ENCODE results near the gene MPRIP. TPM values are rescaled to one million over a fixed set of nuclear protein-coding genes. Genes with fewer than 3 reads are reported as not detected.

MPRIP gene
- total RNA-seq, 2 donors from 2014 or later: 235 to 252 TPM

GRCh38 chr17:17127156-17127555 lies 84.9 kb downstream of the MPRIP start:
- TF ChIP-seq CTCF (IDR thresholded peaks at IDR 0.05): no peak
- ATAC-seq (ENCODE audit: insufficient number of reproducible peaks, low FRiP score, low read depth): no peak
- H3K9me3 ChIP-seq: no peaks in the 10 kb centered on the region
- peak overlapping the region in 1 of 2 donors; percentile 16 for H3K27ac ChIP-seq
- H3K27me3 ChIP-seq (replicated peaks; ENCODE audit: insufficient read depth): no peaks in the 10 kb centered on the region
- no peak overlapping the region for H3K4me3 ChIP-seq
- DNase-seq (ENCODE audit: low spot score): no peak
- peaks cover 26% of the 10 kb centered on the region for H3K36me3 ChIP-seq
- H3K4me1 ChIP-seq (ENCODE audit: control insufficient read depth in 1 of 2, low read depth in 2 of 2): peaks cover 16 to 28% of the 10 kb centered on the region in 2 donors

- Histone ChIP-seq H3K4me1 (ENCODE audit: control insufficient read depth in 1 of 2, low read depth in 2 of 2) (peaks cover 16 to 28% of the 10 kb centered on the region in 2 donors), H3K27me3 (replicated peaks; ENCODE audit: insufficient read depth) (no peaks in the 10 kb centered on the region), H3K9me3 (no peaks in the 10 kb centered on the region), H3K27ac (no peak overlapping the region), H3K4me3 (no peak overlapping the region), H3K36me3 (peaks cover 32% of the 10 kb centered on the region)
- DNase-seq (ENCODE audit: low spot score) (no peak), ATAC-seq (ENCODE audit: insufficient number of reproducible peaks, low FRiP score, low read depth) (no peak)
- TF ChIP-seq CTCF (IDR thresholded peaks at IDR 0.05): no peak
Measured at GRCh38 chr17:17127730-17128291, 85.6 kb downstream of the MPRIP start.

- ATAC-seq (ENCODE audit: insufficient number of reproducible peaks, low FRiP score, low read depth) (no peak), DNase-seq (ENCODE audit: low spot score) (no peak)
- Histone ChIP-seq H3K27ac (no peak overlapping the region), H3K27me3 (replicated peaks; ENCODE audit: insufficient read depth) (no peaks in the 10 kb centered on the region), H3K36me3 (peaks cover 40% of the 10 kb centered on the region), H3K9me3 (no peaks in the 10 kb centered on the region), H3K4me3 (no peak overlapping the region), H3K4me1 (ENCODE audit: control insufficient read depth in 1 of 2, low read depth in 2 of 2) (peaks cover 16 to 28% of the 10 kb centered on the region in 2 donors)
- TF ChIP-seq CTCF (IDR thresholded peaks at IDR 0.05): no peak
Measured at GRCh38 chr17:17128476-17129075, 86.3 kb downstream of the MPRIP start.

- ATAC-seq (ENCODE audit: insufficient number of reproducible peaks, low FRiP score, low read depth) (no peak), DNase-seq (ENCODE audit: low spot score) (no peak)
- Histone ChIP-seq H3K9me3 (no peaks in the 10 kb centered on the region), H3K4me1 (ENCODE audit: control insufficient read depth in 1 of 2, low read depth in 2 of 2) (peaks cover 16 to 28% of the 10 kb centered on the region in 2 donors), H3K27ac (no peak overlapping the region), H3K27me3 (replicated peaks; ENCODE audit: insufficient read depth) (no peaks in the 10 kb centered on the region), H3K4me3 (no peak overlapping the region), H3K36me3 (peaks cover 48% of the 10 kb centered on the region)
- TF ChIP-seq CTCF (IDR thresholded peaks at IDR 0.05): no peak
Measured at GRCh38 chr17:17129466-17129865, 87.2 kb downstream of the MPRIP start.

- Histone ChIP-seq H3K27me3 (replicated peaks; ENCODE audit: insufficient read depth) (no peaks in the 10 kb centered on the region), H3K36me3 (peaks cover 48% of the 10 kb centered on the region), H3K4me1 (ENCODE audit: control insufficient read depth in 1 of 2, low read depth in 2 of 2) (peaks cover 16 to 24% of the 10 kb centered on the region in 2 donors), H3K27ac (no peak overlapping the region), H3K9me3 (no peaks in the 10 kb centered on the region), H3K4me3 (no peak overlapping the region)
- no peak for TF ChIP-seq CTCF (IDR thresholded peaks at IDR 0.05)
- DNase-seq (ENCODE audit: low spot score) (no peak), ATAC-seq (ENCODE audit: insufficient number of reproducible peaks, low FRiP score, low read depth) (no peak)
Measured at GRCh38 chr17:17130077-17130844, 88.0 kb downstream of the MPRIP start.
